ENCODE data around the gene RUSC2.

DNA sequence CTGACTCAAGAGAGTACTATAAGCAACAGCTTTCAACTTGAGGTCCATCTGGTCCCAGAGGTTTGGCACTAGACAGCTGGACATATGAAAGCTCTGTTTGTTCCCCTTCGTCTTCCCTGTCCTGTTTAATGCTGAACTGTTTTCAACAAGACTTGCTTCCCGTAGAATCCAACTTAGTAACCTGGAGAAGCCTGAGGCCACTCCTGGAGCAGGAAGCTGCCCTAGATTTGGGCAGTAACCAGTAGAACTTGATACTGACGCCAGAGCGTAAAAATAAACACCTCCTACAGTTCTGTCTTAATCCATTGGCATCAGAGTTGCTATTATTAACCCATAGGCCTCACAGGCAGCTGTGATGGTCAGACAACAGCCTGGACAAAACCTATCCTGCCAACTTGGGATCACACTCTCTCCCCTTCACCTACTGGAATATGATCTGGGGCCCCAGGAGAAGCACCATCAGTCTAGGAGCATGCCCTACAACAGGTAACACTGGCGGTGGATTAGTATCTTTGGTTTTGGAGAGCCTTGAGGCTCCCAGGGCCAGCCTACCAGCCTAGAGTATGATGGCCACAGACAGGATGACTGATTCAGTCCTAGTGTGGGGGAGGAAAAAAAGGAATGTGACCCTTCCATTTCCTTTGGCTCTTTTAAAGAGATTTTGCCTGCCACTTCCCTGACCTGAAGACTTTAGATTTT is 29.2 kb downstream of the RUSC2 start:
- TF ChIP-seq, protein P1, sequence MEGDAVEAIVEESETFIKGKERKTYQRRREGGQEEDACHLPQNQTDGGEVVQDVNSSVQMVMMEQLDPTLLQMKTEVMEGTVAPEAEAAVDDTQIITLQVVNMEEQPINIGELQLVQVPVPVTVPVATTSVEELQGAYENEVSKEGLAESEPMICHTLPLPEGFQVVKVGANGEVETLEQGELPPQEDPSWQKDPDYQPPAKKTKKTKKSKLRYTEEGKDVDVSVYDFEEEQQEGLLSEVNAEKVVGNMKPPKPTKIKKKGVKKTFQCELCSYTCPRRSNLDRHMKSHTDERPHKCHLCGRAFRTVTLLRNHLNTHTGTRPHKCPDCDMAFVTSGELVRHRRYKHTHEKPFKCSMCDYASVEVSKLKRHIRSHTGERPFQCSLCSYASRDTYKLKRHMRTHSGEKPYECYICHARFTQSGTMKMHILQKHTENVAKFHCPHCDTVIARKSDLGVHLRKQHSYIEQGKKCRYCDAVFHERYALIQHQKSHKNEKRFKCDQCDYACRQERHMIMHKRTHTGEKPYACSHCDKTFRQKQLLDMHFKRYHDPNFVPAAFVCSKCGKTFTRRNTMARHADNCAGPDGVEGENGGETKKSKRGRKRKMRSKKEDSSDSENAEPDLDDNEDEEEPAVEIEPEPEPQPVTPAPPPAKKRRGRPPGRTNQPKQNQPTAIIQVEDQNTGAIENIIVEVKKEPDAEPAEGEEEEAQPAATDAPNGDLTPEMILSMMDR (IDR thresholded peaks at IDR 0.05; ENCODE audit: insufficient read depth, low read length): no peak
- TF ChIP-seq GABPA (IDR thresholded peaks at IDR 0.05; ENCODE audit: low read depth) (no peak), SPI1 (IDR thresholded peaks at IDR 0.05; ENCODE audit: borderline replicate concordance, low read depth) (no peak), POLR2AphosphoS5 (IDR thresholded peaks at IDR 0.05; ENCODE audit: low read depth) (no peak)
